HG03342 (cell line): ENCODE measurements around the gene SRCIN1.
"Not testable (repeated sequence)": the region's sequence is repeated elsewhere in the genome, so short reads cannot be mapped to it uniquely, and the experiment has no call there.

Experiments used
- ATAC-seq: cut with Tn5 transposase; IDR thresholded peaks from one replicate; pipeline ENCODE4 v1.9.1; 2021; ENCODE audit warnings: mild to moderate bottlenecking, moderate library complexity; ENCODE audit not compliant: unreplicated experiment

Gene SRCIN1

DNA sequence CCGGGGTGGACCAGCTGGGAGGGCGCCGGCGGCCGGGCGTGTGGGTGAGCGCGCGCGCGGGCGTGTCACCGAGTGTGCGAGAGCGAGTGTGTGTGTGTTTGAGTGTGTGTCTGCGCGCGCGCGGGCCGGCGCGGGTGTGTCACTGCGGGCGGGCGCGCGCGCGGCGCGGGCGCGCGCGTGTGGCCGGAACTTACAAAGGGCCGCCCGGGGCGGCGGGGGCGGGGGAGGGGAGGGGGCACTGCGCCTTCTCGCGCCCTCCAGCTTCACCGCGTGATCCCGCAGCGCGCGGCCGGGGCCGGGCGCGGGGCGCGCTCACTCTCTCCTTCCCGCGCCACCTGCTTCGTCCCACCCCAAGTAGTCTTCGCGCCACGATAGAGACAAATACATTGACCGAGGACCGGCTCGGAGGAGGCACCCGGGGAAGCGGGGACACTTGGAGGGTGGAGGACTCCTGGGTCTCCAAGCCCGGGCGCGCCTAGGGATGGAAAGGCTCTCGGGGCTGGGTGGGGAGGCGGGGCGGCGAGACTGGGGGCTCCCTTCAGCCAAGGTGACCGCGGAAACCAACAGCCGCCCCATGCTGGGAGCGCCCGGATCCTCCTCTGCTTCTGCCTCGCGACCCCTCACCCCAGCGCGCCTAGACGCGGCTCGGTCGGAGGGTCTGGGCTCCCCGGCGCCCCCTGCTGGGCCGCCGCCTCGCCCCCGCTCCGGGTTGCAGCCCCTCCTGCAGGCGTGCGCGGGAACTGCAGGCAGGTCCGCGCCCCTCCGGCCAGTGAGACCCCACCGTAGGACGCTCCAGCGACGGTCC is at the start of gene SRCIN1:
SRCIN1 (minus strand) TSS at position 112 of the 805 bp plus-strand sequence. CDS start 247 bp downstream, outside the sequence.
- no peak for ATAC-seq

GRCh38 chr17:38654411-38655398 is 49.0 kb upstream of the SRCIN1 start:
- no peak for ATAC-seq

DNA sequence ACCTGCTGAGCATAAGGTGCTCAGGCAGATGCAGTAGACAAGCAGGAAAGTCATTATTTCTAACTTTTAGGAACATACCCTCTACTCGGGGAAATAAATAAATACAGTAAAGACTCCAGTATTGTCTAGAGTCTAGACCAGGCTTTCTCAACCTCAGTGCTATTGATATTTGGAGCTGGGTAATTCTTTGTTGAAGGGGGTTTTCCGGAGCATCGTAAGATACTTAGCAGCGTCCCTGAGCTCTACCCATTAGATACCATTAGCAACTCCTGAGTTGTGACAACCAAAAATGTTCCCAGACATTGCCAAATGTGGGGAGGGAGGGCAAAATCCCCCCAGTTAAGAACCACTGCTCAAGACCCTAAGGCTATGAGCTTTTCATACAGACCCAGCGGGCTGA is 47.9 kb upstream of the SRCIN1 start:
- ATAC-seq = no peak

GRCh38 chr17:38653230-38653629 is 47.5 kb upstream of the SRCIN1 start:
- ATAC-seq = no peak

- ATAC-seq = not testable (repeated sequence)
Observed at GRCh38 chr17:38650653-38651173, 45.0 kb upstream of the SRCIN1 start.

DNA sequence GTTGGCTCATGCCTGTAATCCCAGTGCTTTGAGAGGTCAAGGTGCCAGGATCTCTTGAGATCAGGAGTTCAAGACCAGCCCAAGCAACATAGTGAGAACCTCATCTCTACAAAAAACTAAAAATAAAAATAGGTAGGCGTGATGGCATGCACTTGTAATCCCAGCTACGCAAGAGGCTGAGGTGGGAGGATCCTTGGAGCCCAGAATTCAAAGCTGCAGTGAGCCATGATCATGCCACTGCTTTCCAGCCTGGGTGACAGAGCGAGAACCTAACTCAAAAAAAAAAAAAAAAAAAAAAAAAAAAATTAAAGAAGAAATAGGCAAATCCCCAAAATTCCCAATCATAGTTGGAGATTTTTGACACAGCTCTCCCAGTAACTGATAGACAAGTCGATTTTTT is 32.2 kb upstream of the SRCIN1 start:
- no peak for ATAC-seq

GRCh38 chr17:38636054-38636453 is 30.3 kb upstream of the SRCIN1 start:
- ATAC-seq = no peak

- no peak for ATAC-seq
Observed at GRCh38 chr17:38632334-38632733, 26.6 kb upstream of the SRCIN1 start.

DNA sequence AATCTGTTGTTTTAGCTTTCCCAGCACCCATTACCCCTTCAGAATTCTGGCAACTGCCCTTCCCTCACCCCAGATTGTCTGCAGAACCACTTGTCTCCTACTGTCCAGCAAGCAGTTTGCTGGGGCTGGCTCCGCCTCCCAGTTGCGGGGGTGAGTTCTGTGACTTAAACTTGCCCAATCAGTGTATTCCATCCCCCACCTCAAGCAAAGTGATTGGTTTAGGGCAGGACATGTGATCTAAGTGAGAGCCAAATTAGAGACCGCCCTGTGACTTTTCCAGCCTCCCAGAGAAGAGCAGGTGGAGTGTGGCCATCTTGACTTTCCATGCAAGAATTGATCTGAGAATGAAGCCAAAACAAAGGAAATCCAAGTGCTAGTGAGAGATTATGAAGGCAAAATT is 22.7 kb upstream of the SRCIN1 start:
- ATAC-seq = no peak

- ATAC-seq = no peak
Observed at GRCh38 chr17:38627957-38628356, 22.2 kb upstream of the SRCIN1 start.

DNA sequence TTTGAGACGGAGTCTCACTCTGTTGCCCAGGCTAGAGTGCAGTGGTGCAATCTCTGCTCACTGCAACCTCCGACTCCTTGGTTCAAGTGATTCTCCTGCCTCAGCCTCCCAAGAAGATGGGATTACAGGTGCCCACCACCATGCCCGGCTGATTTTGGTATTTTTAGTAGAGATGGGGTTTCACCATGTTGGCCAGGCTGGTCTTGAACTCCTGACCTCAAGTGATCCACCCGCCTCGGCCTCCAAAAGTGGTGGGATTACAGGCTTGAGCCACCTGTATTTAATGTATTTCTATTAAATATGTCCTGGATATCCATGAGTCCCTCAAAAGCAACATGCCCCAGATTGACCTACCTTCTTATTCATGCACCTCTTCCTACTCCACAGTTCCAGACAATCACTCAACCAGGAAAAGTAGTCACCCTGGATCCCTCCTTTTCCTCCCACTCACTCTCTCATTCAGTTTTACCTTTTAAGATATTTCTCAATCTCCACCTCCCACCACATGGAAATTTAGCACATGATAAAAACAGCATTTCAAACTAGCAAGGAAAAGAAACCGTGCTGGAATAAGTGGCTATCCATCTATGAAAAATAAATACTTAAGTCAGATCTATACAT is 21.0 kb upstream of the SRCIN1 start:
- not testable (repeated sequence) for ATAC-seq

- ATAC-seq = no peak
Observed at GRCh38 chr17:38625482-38625881, 19.7 kb upstream of the SRCIN1 start.

- ATAC-seq = peak; percentile 75
Observed at GRCh38 chr17:38624782-38625355, 19.1 kb upstream of the SRCIN1 start.

DNA sequence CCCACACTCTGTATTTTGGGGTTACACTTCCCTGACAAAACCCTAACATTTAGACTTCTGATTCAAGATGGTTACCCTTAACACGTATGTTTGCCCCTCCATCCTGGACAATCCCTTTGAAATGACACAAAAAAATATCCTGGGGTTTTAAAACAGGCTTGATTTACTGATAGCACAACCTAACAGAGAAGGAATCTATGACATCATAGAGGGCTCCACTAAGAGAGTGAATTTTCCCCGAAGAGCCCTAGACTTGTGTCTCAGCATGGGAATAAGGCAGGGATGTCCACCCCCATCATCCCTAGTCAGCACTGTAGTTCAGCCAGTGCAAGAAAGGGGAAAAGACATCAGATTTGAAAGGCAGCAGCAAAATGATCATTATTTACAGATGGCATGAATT is 15.8 kb upstream of the SRCIN1 start:
- no peak for ATAC-seq

DNA sequence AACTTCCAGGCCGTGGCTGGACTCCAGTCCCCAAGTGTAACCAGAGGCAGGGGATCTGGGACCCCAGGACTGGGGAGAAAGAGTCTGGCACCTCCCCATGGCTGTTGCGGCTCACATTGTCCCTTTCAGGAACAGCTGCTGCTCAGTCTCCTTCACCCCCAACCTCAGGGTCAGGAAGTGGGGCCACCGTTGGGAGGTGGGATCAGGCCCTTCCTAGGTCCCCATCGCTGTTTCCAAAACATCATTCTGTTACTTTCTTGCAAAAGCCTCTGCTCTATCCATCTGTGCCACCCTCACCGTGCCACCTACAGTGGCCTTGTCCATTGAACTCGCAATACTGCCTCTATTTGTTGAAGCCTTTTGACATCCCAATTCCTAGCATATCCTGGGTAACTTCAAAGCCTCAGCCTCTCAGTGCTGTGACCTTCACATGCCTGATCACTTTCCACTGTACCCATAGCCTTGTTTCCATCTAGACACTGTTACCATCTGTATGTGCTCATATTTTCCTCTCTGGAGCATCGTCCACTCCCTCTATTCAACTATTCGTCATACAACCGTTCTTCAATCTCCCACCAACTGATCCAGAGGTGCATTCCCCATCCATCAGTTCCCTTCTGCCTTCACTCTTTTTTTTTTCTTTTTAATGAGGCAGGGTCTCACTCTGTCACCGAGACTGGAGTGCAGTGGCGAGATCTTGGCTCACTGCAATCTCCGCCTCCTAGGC is 15.0 kb upstream of the SRCIN1 start:
- no peak for ATAC-seq

DNA sequence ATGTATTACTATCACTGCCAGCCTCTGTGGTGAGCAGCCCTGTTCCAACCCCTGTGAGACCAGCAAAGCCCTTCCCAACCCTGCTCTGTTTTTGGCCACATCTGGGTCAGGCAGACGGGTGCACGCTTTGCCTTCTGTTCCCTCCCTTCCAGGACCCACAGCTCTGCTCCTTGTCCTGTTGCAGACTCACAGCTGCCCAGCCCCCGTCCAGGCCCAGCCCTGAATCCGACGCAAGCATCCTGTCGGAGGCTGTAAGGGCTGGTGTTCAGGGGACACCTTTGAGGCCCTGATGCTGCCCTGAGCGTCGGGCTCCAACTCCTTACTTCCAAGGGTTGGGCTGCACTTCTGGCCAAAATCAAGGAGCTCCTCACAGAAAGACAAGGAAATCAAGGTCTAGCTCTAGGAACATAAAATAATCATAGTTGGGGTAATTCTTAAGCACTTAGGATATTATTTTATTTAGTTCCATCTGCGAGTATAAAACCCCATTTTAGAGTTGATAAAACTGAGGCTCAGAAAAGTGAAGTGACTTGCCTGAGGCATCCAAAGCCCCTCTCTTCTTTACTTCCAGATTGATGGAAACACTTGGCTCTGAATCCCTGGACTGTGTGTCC is 14.3 kb upstream of the SRCIN1 start:
- no peak for ATAC-seq

DNA sequence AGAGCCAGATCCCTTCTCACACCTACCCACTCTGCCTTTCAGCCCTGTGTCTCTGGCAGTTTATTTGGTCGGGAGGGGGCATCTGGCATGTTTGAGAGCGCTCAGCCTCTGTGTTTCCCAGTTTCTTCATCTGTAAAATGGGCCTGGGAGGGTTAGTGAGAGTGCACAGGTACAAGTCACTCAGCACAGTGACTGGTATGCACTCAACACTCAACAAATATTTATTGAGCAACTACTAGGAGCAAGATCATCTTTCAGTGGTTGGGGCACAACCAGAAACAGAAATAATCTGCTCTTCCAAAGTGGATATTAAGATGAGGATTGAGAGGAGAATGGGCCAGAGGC is 13.7 kb upstream of the SRCIN1 start:
- ATAC-seq = no peak

GRCh38 chr17:38617967-38618760 is 12.4 kb upstream of the SRCIN1 start:
- ATAC-seq = no peak
